Upper lobe of right lung (tissue), 1 donor: Measurements from ENCODE around the gene POMT1. TPM values are rescaled to one million over a fixed set of nuclear protein-coding genes. Genes with fewer than 3 reads are reported as not detected.

ENCODE experiments used
- ATAC-seq: fragments of 200-7000 bp; cut with Tn5 transposase; one replicate; pipeline ENCODE4 v1.9.1; 2020; ENCODE audit warnings: mild to moderate bottlenecking, moderate library complexity
- DNase-seq: peaks from one replicate; pipeline ENCODE4 v3.0.0-alpha.2; 2020
- H3K27ac ChIP-seq: fragments of 200-600 bp; one replicate; pipeline ENCODE4 v1.8.0; 2022
- H3K27me3 ChIP-seq: fragments of 200-600 bp; one replicate; pipeline ENCODE4 v1.8.0; 2022; ENCODE audit warnings: mild to moderate bottlenecking
- H3K36me3 ChIP-seq: fragments of 200-600 bp; one replicate; pipeline ENCODE4 v1.8.0; 2022
- H3K4me1 ChIP-seq: fragments of 200-600 bp; one replicate; pipeline ENCODE4 v1.8.0; 2022
- H3K4me3 ChIP-seq: fragments of 200-600 bp; one replicate; pipeline ENCODE4 v1.8.0; 2022; ENCODE audit warnings: mild to moderate bottlenecking
- H3K9me3 ChIP-seq: fragments of 200-600 bp; one replicate; pipeline ENCODE4 v1.8.0; 2022
- CTCF ChIP-seq: fragments of 200-600 bp; IDR thresholded peaks from one replicate; pipeline ENCODE4 v1.8.0; 2022; ENCODE audit warnings: antibody characterized with exemption
- intact Hi-C: fragments of 100-400 bp; cut with DNase I; formaldehyde crosslinking; loops from one replicate; pipeline ENCODE4 v1.11.0; 2022
- total RNA-seq: library from RNA; stranded (reverse); fragmentation: NEBNext Ultra II Directional; extraction: Animal tissue kit (Norgen Biotek cat#: 25700); gene quantifications from one replicate; pipeline ENCODE4 v1.2.1, GENCODE V29; 2021
- donor health status: DM: no; HTN: yes; CAD: no; lungs with severe emphysema.

POMT1 gene
- total RNA-seq, 1 donor from 2014 or later: 25.2 TPM

DNA sequence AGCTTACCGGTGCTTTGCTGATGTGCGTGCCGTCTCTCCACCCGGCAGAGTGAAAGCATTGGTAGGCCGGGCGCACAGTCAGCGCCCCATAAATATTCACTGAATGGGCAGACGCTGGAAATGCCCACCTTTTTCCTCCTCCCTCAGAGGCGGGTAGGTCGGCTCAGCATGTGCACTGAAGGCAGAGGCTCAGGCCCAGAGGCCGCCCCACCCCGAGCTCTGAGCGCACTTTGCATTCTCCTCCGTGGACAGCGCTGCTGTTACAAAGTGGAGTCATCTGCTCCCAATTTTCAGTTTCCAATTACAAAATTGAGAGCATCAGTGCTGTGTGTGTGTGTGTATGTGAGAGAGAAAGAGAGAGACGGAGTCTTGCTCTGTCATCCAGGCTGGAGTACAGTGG is 17.8 kb downstream of the POMT1 start:
- ATAC-seq (no peak), DNase-seq (no peak)
- Histone ChIP-seq H3K4me3 (no peak overlapping the region), H3K27ac (no peak overlapping the region), H3K27me3 (no peaks in the 10 kb centered on the region), H3K9me3 (no peaks in the 10 kb centered on the region), H3K36me3 (peaks cover 84% of the 10 kb centered on the region), H3K4me1 (no peaks in the 10 kb centered on the region)
- TF ChIP-seq CTCF: no peak
- intact Hi-C loops: no loop called here

DNA sequence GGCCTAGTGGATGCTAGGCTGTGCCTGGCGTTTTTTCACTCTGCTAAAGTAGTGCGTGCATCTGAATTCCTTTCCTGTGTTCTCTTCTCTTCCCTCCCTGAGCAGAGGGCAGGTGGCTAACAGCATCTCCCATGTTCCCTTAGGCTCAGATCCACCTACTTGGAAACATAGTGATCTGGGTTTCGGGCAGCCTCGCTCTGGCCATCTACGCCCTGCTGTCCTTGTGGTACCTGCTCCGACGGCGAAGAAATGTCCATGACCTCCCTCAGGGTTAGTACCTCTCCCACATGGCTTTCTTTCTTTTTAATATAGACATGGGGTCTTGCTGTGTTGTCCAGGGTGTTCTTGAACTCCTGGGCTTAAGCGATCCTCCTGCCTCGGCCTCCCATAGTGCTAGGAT is 18.5 kb downstream of the POMT1 start:
- no peak for ATAC-seq

DNA sequence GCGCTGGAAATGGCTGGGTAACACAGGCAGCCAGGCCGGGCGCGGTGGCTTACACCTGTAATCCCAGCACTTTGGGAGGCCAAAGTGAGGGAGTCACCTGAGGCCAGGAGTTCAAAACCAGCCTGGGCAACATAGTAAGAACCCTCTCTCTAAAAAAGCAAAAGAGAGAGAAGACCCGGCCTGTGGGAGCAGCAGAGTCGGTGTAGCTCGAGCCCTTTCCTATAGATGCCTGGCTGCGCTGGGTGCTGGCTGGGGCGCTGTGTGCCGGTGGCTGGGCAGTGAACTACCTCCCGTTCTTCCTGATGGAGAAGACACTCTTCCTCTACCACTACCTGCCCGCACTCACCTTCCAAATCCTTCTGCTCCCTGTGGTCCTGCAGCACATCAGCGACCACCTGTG is 19.1 kb downstream of the POMT1 start:
- Histone ChIP-seq H3K4me3 (no peak overlapping the region), H3K36me3 (peaks cover 89% of the 10 kb centered on the region), H3K27me3 (no peaks in the 10 kb centered on the region), H3K27ac (no peak overlapping the region), H3K9me3 (no peaks in the 10 kb centered on the region), H3K4me1 (no peaks in the 10 kb centered on the region)
- TF ChIP-seq CTCF: no peak
- DNase-seq (no peak), ATAC-seq (no peak)
- intact Hi-C loops: no loop called here

More for the DNA sequence above, 18.5 kb downstream of the POMT1 start:
- H3K9me3 ChIP-seq: no peaks in the 10 kb centered on the region
- H3K4me3 ChIP-seq: no peak overlapping the region
- intact Hi-C loops: no loop called here
- H3K27me3 ChIP-seq: no peaks in the 10 kb centered on the region
- no peak overlapping the region for H3K27ac ChIP-seq
- no peaks in the 10 kb centered on the region for H3K4me1 ChIP-seq
- H3K36me3 ChIP-seq: peaks cover 90% of the 10 kb centered on the region
- no peak for TF ChIP-seq CTCF
- DNase-seq: no peak

DNA sequence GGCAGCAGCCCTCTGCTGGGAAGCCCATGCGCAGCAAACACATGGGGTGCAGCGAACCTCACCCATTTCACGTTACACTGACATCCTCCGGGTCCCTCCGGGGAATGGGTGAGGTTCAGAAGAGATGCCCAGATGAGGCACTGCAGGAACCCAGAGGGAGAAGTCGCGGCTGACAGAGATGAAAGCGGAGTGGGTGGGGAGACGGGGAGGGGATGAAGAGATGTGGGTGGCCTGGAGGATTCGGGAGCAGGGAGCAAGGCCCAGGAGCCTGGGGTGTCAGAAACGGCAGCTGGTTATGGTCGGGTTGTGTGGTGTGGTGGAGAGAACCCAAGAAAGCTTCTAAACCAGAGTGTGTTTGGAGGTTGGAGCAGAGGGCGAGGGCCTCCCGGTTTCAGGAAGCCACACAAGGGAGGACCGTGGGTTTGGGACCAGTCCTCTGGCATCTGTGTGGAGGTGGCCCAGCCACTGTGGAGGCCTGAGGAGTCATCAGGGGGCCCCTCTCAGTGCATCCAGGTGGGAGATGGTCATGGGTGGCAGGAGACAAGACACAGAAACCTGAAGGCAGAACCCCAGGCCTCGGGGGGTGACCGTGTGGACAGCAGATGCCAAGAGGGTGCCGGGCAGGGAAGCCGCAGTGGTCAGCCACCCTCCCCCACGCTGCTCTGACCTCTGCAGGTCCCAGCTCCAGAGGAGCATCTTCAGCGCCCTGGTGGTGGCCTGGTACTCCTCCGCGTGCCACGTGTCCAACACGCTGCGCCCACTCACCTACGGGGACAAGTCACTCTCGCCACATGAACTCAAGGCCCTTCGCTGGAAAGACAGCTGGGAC is 19.8 kb downstream of the POMT1 start:
- H3K4me1 ChIP-seq: no peaks in the 10 kb centered on the region
- H3K9me3 ChIP-seq: no peaks in the 10 kb centered on the region
- no peak for TF ChIP-seq CTCF
- no peak overlapping the region for H3K4me3 ChIP-seq
- DNase-seq (no peak), ATAC-seq (no peak)
- peaks cover 92% of the 10 kb centered on the region for H3K36me3 ChIP-seq
- H3K27ac ChIP-seq: no peak overlapping the region
- H3K27me3 ChIP-seq: no peaks in the 10 kb centered on the region
- intact Hi-C loops: no loop called here

GRCh38 chr9:131523086-131523388 is 20.3 kb downstream of the POMT1 start:
- intact Hi-C loops: no loop called here

More at GRCh38 chr9:131523086-131523388, 20.3 kb downstream of the POMT1 start:
- DNase-seq (no peak), ATAC-seq (no peak)
- no peak overlapping the region for H3K27ac ChIP-seq
- no peak for TF ChIP-seq CTCF
- no peaks in the 10 kb centered on the region for H3K9me3 ChIP-seq
- no peaks in the 10 kb centered on the region for H3K27me3 ChIP-seq
- peaks cover 94% of the 10 kb centered on the region for H3K36me3 ChIP-seq
- no peak overlapping the region for H3K4me3 ChIP-seq
- no peaks in the 10 kb centered on the region for H3K4me1 ChIP-seq
